ENCODE data around the gene ATP11A.
"Not testable (repeated sequence)": the region's sequence is repeated elsewhere in the genome, so short reads cannot be mapped to it uniquely, and the experiment has no call there.

ATP11A gene

GRCh38 chr13:112871742-112872141 lies 181.9 kb downstream of the ATP11A start:
- no peak for DNase-seq

DNA sequence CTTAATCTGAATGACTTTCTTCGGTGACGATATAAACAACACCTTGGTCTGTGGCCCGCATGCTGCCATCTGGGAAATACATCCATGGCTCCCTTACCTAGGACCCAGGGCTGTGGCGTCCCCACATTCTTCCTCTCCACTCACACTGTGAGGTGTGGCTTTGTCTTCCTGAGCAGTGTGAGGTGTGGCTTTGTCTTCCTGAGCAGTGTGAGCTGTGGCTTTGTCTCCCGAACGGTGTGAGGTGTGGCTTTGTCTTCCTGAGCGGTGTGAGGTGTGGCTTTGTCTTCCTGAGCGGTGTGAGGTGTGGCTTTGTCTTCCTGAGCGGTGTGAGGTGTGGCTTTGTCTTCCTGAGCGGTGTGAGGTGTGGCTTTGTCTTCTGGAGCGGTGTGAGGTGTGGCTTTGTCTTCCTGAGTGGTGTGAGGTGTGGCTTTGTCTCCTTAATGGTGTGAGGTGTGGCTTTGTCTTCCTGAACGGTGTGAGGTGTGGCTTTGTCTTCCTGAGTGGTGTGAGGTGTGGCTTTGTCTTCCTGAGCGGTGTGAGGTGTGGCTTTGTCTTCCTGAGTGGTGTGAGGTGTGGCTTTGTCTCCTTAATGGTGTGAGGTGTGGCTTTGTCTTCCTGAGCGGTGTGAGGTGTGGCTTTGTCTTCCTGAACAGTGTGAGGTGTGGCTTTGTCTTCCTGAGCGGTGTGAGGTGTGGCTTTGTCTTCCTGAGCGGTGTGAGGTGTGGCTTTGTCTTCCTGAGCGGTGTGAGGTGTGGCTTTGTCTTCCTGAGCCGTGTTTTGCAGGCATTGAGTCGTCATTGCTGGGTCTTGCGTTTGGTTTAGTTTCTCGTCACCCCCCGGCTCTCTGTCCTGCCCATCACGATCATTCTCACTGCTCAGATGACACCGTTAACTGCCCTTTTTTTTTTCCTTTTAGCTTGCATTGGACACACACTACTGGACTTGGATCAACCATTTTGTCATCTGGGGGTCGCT lies 183.1 kb downstream of the ATP11A start:
- DNase-seq: peak in 2 of 5 experiments; percentile 48 to 55

GRCh38 chr13:112873851-112874750 lies 184.3 kb downstream of the ATP11A start:
- peak in 2 of 5 experiments; percentile 35 to 39 for DNase-seq

- no peak for DNase-seq
These were observed 185.0 kb downstream of the ATP11A start for GRCh38 chr13:112874751-112875300.

DNA sequence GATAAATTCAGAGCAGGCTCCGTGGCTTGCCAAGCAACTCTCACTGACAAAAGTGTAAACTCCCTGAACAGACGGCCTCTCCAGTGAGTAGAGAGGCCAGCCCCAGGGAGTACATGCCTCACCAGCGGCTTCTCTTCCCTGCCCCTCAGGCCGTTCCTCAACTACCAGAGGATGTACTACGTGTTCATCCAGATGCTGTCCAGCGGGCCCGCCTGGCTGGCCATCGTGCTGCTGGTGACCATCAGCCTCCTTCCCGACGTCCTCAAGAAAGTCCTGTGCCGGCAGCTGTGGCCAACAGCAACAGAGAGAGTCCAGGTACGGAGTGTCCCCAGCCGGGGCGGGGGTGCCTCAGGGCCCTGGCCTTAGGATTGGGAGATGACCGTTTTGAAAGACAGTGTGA lies 185.8 kb downstream of the ATP11A start:
- no peak for DNase-seq

DNA sequence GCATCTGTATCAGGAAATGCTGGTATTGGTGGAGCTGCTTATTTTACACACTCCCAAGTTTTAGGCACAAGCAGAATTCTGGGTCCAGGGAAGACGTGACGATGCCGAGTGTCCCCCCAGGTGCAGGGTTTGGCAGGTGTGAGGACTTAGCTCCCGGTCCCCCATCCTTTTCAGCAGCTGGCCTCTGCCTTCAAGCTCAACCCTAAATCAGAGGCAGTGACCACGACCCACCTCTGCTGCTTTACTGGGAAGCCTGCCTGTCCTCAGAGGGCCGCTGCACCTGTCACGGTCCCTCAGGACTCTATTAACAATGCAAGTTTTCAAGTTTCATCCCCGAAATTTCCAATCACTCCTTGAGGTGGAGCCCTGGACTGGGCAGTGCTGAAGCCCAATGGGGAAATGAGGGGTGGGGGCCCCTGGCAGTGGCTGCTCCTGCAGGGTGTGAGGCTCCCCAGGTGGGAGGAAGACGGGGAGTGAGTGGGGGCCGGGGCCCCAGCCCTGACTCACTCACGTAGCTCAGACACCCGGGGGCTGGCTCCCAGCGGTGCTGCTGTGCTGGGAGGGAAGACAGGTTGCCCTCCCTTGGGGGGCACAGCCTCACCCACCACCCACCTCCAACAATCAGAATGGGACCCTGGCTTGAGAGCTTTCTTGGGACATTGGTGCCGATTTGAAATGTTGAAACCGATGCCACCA lies 186.6 kb downstream of the ATP11A start:
- no peak for DNase-seq

GRCh38 chr13:112877066-112877465 lies 187.2 kb downstream of the ATP11A start:
- no peak for DNase-seq

GRCh38 chr13:112877539-112877938 lies 187.7 kb downstream of the ATP11A start:
- DNase-seq: no peak

DNA sequence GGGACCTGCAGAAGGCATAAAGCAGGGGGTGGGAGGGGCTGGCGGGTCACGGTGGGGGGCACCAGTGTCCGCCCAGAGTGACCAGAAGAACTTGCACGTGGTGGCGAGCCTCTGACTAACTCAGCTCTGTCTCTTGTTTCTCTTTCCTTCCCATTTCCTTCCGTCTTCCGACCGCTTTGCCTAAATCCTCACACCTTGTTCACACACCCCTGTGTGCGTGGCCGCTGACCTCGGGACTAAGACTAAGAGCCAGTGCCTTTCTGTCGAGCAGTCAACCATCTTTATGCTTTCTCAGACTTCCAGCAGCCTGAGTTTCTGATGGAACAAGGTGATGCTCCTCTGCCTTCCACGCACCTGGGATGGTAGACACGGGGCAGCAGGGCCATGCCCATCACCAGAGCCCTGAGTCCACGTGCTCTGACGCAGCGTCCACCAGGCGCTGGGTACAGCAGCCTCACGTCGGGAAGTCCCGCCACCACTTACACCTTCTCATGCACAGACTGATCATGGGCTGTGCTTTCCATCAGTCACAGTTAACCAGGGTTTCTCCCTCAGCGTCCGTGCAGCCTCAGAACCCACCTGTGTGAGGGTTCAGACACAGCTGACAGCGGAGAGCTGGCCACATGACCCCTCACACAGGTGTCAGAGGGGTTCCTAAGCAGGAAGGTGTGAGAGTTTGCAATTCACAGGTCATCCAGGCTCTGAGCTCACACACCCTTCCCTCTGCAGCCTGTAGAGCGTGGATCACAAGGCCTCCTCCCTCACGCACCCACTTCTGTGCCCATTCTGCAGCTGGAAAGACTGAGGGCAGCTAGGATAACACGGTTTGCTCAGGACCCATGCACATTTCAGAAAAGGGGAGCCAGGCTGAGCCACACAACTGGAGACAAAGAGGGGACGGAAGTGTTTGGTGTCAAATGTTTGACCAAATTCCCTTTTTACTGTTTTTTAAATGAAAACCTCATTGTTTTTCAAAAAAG lies 188.4 kb downstream of the ATP11A start:
- no peak for DNase-seq

GRCh38 chr13:112879283-112879833 lies 189.5 kb downstream of the ATP11A start:
- no peak for DNase-seq

GRCh38 chr13:112880221-112880641 lies 190.4 kb downstream of the ATP11A start:
- DNase-seq: no peak

GRCh38 chr13:112880976-112881540 lies 191.2 kb downstream of the ATP11A start:
- DNase-seq: no peak

GRCh38 chr13:112881656-112882554 lies 192.1 kb downstream of the ATP11A start:
- no peak for DNase-seq

GRCh38 chr13:112882555-112883024 lies 192.8 kb downstream of the ATP11A start:
- no peak for DNase-seq

- no peak for DNase-seq
These were observed 193.6 kb downstream of the ATP11A start for GRCh38 chr13:112883241-112883945.

DNA sequence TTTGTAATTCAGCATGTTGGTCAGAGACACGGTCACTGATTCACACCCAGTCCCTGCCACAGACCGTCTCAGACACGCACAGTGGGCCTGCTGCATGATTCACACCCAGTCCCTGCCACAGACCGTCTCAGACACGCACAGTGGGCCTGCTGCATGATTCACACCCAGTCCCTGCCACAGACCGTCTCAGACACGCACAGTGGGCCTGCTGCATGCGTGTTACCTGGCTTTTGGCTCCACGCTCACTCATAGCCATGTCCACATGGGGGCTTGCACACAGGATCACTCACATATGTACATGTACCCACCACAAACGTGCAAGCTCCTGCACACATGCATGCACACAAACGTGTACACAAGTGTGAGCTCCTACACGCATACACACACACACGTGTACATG lies 194.9 kb downstream of the ATP11A start:
- not testable (repeated sequence) for DNase-seq

DNA sequence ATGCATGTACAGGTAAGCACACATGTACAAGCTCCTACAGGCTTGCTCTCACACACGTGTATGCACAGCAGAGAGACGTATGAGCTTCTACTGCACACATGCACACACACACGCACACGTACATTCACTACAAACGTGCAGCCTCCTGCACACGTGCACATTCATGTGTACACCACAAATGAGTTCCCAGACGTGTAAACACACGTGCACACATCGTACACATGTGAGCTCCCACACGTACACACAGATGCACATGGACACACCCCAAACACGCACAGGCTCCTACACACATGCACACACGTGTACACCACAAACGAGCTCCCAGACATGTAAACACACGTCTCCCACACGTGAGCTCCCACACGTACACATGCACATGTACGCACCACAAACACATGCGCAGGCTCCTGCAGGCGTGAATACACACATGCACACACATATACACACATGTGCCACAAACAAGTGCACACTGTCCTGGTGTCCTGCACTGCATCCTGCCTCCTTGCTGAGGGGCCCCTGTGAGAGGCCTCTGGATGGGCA lies 195.5 kb downstream of the ATP11A start:
- no peak for DNase-seq

DNA sequence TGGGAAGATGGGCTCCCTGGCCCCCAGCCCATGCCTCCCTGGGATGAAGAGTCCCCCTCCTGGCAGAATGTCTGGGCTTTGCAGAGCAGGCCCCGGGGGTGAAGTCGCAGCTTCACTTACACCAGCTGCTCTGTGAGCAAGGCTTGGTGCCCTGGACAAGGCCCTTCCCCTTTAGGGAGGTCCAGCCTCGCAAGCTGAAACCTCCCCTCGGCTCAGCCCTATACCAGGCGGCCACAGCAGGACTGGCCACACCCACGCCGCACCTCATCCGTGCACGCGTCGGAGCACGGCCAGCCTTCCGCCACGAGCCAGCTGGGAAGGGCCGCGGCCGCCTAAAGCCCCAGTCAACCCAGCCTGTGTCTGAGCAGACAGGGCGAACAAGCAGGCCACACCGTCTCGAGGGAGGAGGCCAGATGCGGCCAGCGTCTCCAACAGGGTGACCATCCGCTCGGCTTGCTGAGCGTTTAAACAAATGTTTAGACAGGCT lies 196.0 kb downstream of the ATP11A start:
- no peak for DNase-seq

Data from T-helper 2 cell (primary cell).